ENCODE measurements around the gene PSMF1.

Gene PSMF1

DNA sequence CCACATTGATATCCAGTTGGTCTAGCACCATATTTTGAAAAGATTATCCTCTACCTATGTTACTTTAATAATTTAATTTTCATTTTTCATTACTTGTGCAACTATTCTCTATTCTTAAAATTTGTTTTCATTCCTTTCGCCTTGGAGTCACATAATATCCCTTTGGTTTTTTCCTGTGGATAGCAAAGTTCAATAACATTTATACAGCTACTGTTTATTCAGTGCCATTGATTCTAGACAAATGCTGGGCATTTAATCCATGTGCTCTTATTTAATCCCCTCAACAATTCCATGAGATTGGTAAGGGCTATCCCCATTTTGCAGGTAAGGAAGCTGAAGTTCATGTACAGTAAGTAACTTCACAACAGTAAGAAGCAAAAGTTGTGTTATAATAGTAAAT lies 32.6 kb downstream of the PSMF1 start:
- TF ChIP-seq, protein P1, sequence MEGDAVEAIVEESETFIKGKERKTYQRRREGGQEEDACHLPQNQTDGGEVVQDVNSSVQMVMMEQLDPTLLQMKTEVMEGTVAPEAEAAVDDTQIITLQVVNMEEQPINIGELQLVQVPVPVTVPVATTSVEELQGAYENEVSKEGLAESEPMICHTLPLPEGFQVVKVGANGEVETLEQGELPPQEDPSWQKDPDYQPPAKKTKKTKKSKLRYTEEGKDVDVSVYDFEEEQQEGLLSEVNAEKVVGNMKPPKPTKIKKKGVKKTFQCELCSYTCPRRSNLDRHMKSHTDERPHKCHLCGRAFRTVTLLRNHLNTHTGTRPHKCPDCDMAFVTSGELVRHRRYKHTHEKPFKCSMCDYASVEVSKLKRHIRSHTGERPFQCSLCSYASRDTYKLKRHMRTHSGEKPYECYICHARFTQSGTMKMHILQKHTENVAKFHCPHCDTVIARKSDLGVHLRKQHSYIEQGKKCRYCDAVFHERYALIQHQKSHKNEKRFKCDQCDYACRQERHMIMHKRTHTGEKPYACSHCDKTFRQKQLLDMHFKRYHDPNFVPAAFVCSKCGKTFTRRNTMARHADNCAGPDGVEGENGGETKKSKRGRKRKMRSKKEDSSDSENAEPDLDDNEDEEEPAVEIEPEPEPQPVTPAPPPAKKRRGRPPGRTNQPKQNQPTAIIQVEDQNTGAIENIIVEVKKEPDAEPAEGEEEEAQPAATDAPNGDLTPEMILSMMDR (IDR thresholded peaks at IDR 0.05): no peak

DNA sequence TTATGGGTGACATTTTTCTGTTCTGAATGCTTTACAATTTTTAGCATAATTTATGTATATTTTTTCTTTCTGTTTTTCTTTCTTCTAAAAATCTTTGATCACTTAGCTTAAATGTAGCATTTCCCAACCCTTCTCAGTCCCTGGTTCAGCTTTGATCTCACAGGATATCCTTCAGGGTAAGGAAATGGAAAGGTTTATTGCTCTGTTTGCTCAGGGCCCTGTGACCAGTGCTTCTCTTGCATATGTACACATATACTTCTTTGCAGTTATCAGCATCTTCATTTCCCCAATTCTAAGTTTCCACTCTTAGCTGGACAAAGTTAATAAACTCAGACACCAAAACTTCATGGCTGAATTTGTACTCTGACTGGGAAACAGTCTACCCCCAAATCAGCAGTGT lies 35.8 kb downstream of the PSMF1 start:
- TF ChIP-seq, protein P1 (IDR thresholded peaks at IDR 0.05): no peak

DNA sequence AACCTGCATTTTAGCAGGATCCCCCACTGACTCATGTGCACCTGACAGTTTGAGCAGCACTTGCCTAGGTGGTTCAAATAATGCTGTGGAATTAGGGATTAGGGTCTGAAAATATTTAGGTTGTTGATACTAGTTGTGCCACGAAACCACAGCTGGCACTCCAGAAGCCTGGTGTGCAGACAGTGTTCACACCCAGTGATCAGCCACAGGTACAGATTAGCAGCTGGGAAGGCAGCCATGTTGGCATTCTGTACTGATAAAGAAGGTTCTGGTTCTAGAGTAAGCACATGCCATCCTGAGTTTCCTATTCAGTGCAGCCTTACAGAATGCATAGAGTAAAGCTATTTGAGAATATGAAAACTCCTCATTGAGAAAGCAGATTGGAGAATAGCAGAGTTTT lies 36.3 kb downstream of the PSMF1 start:
- TF ChIP-seq, protein P1 (IDR thresholded peaks at IDR 0.05): no peak

DNA sequence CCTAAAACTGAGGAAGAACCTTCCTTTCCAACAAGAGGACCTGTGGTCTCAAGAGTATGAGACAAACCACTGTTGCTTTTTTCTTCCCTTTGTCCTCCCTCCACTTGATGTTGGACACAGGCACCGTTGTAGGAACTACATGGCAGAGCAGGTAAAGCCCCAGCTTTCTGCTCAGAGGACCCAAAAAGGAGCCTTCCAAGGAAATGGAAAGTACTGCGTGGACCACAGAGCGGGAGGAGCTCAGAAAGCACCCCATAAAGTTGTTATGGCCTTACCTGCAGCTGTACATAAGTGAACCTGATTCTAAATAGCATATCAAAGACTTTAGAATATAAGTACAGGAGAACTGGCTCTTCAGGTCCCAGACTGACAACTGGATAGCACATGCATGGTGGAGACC lies 36.9 kb downstream of the PSMF1 start:
- TF ChIP-seq, protein P1 (IDR thresholded peaks at IDR 0.05): no peak

DNA sequence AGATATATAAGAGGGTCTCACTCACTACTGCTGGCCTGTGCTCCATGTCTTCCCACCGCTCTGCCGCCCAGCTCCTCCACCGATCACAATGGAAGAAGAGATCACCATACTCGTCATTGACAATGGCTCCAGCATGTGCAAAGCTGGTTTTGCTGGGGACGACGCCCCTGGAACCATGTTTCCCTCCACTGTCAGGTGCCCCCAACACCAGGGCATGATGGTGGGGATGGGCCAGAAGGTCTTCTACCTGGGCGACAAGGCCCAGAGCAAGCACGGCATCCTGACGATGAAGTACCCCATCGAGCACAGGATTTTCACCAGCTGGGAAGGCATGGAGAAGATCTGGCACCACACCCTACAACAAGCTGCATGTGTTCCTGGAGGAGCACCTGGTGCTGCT lies 42.1 kb downstream of the PSMF1 start:
- TF ChIP-seq, protein P1 (IDR thresholded peaks at IDR 0.05): no peak

DNA sequence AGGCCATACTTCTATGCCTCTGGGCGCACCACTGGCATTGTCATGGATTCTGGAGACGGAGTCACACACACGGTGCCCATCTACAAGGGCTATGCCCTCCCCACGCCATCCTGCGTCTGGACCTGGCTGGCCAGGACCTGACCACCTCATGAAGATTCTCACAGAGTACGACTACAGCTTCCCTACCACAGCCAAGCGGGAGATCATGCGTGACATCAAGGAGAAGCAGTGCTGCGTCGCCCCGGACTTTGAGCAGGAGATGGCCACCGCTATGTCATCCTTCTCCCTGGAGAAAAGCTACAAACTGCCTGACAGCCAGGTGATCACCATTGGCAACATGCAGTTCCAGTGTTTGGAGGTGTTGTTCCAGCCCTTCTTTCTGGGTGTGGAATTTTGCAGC lies 42.6 kb downstream of the PSMF1 start:
- TF ChIP-seq, protein P1 (IDR thresholded peaks at IDR 0.05): no peak

DNA sequence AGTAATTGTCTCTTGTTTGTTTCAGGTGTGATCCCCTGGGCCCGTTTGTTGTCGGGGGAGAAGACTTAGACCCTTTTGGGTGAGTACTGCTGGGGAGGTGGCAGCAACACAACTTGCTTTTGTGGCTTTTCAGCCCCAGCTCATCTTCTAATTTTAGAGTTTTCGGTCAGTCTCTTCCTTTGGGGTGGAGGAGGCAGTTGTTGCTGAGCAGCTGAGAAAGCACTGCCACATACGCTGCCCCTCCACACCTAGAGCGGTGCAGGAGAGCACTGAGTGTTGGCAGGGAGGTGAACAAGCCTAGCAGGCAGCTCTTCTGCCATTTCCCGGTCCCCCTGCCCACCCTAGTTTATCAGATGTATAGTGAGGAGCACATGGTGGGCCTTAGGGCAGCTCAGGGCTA lies 44.7 kb downstream of the PSMF1 start:
- TF ChIP-seq, protein P1 (IDR thresholded peaks at IDR 0.05): no peak

DNA sequence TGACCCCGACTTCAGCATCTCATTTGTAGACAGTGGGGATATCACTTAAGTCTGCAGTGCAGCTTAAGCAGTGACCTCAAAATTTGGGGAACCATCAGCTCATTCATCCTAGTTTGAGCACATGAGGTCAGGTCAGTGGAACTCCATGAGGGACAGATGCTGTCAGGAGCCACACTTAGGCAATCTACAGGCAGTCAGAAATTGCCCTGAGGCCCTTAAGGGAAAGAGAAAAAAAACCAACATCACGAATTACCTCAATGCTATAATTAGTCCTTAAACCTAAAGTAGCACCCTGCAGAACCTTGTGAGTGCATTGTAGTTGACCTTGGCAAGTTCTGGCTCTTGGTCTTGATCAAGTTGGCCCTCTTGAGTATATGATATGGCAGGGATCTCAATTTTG lies 45.3 kb downstream of the PSMF1 start:
- TF ChIP-seq, protein P1 (IDR thresholded peaks at IDR 0.05): no peak

Measured in LNCAP (cell line).